ENCODE data around the gene COL6A2.
"Not testable (repeated sequence)": the region's sequence is repeated elsewhere in the genome, so short reads cannot be mapped to it uniquely, and the experiment has no call there.

COL6A2 gene

DNA sequence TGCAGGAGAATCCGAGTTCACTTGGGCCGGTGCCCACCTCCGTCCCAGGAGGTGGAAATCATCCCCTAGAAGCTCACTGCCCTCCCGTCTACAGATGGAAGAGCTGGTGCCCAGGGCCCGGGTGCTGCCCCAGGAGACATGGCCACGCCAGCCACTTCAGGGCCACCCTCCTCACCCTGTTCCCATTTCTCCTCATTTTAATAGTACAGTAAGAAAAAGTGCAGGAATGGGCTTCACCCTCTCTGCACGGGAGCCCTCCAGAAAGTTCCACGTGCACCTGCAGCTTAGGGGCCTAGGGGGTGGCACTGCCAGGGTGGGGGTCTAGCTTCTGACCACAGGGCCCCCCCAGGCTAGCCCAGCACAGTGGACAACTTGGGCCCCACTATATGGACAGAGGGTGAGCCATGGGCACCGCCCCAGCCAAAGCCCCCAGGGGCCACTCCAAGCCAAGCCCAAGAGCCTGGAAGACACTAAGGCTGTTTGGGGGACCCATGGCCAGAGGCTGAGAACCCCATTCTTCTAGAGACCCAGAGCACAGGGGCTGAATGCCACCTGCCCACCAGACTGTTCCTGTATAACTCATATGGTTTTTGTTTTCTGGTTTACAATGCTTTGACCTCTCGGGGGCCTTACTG is 60.9 kb downstream of the COL6A2 start:
- in situ Hi-C loops (cut with MboI; ENCODE audit: low pct_unique_long_range_greater_than_20kb, low sequenced_read_pairs), result no loop called here
- no peak for DNase-seq

DNA sequence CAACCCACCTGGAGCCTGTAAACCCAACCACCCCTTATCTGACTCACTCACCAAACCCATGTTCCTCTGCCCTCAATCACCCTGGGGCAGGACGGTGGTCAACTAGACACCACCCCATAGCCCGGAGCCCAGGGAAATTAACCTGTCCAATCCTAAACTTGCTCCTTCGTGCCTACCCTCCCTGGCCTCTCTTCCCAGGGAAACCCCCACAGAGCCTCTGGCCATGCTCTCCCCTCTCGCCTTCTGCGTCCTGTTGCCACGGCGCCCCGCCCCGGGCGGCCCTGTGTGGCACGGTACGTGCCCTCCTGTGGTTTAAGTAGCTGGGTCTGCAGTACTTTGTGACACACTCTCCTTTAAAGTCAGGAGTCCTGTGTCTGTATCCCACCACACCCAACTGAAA is 61.5 kb downstream of the COL6A2 start:
- in situ Hi-C loops (cut with MboI; ENCODE audit: low pct_unique_long_range_greater_than_20kb, low sequenced_read_pairs), result no loop called here
- no peak for DNase-seq

DNA sequence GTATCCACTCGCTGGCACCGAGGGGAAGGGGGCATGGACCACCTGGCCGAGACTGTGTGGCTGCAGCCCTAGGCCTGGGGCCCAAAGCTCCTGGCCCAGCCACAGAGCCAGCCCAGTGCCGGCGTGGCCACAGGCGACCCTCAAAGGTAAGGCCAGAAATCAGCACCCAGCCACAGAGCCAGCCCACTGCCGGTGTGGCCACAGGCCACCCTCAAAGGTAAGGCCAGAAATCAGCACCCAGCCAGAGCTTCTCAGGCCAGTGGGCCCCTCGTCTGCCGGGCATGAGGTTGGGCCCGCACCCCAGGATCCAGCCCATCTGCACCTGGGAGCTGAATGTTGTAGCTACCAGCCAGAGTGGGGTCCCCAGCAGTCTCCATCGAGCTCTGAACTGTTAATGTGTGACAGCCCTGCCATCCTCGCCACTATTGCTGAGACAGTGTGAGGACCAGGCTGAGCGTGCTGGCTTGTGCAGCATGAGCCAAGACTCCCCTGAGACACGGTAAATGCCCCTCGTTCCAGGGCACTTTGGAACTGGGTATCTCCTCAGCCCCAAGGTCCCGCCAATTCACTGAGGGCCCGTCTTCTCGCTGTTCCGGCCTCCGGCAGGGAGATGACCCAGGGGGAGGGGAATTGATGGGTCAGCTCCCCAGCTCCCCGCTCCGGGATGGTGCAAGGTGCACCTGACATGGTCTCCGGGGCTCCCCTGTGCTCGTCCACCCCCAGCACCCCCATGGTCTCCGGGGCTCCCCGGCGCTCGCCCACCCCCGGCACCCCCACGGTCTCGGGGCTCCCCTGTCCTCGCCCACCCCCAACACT is 62.1 kb downstream of the COL6A2 start:
- in situ Hi-C loops (cut with MboI; ENCODE audit: low pct_unique_long_range_greater_than_20kb, low sequenced_read_pairs), result no loop called here
- DNase-seq, result no peak

DNA sequence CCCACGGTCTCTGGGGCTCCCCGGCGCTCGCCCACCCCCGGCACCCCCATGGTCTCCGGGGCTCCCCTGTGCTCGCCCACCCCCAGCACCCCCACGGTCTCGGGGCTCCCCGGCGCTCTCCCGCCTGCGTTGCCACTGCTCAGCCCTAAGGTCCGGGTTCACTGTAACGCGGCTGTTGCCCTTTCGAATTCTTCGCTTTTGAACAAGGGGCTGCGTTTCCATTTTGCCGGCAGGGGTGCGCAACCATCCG is 62.7 kb downstream of the COL6A2 start:
- DNase-seq, result no peak

DNA sequence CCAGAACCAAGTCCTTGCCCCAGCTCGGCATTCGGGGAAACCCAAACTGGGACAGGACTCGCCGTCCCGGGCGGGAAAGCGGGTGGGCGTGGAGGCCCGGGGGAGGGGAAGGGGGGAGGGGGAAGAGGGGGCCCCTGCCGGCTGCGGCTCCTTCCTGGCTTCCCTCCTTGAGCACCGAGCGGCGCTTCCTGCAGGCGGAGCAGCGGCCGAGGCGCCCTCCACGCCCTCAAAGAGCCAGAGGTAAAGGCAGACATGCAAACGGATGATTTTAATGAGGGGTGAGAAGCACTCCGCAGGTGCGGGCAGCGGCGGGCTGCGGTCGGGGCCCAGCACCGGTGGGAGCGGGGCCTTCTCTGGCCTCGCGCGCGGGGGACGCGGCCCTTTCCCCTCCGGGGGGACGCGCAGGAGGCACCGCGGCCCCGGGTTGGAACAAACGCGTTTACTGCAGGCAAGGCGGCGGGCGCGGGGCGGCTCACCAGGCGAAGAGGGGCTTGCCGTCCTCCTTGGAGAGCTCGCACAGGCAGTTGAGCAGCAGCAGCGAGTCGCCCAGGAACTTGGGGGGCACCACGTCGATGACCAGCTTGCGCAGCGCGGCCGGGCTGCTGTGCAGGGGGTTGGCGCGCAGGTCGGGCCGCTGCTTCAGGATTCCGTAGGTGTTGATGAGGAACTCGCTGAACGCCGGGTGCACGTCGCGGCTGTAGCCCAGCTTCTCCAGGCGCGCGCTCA is 63.2 kb downstream of the COL6A2 start:
- in situ Hi-C loops (cut with MboI; ENCODE audit: low pct_unique_long_range_greater_than_20kb, low sequenced_read_pairs), result no loop called here
- no peak for DNase-seq

More for the DNA sequence above, 62.7 kb downstream of the COL6A2 start:
- in situ Hi-C loops (cut with MboI; ENCODE audit: low pct_unique_long_range_greater_than_20kb, low sequenced_read_pairs), result no loop called here

DNA sequence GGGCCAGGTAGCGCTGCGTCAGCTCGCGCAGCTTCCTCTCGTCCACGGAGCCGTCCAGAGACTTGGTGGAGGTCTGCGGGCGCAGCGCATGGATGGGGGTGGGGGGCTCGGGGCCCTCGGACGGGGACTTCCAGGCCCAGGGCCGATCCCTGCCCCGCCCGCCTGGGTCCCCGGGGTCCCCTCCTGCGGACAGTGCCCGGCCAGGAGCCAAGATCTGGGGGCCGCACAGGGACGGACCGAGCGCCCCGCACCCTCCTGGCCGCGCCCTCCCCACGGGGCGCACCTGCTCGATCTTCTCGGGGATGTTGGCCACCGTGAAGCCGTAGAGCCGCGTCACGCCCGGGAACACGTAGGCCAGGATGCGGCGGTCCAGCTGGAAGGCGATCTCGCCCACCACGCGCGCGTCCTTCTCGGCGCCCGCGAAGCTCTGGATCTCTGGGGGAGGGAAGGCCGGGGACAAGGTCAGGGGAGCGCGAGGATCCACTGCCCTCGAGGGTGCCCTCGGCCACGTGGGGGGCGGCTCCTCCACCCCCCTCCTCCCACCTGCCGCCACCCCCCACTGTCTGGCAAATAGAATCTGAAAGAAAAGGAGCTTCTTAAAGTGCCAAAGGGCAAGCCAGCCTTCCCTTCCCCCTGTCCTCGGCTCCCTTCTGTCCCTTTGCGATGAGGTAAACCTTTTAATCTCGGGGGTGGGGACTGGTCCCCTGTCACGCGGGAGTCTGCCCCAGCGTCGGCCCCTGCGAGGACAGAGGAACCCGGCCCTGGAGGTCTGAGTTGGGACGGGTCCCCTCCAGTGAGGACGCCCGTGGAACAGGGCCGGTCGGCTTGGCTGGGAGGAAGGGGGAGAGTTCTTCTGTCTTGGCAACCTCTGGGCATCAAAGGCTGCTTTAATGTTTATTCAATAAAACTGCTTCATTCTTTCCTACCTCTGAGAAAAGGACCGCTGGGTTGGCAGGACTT is 64.0 kb downstream of the COL6A2 start:
- in situ Hi-C loops (cut with MboI; ENCODE audit: low pct_unique_long_range_greater_than_20kb, low sequenced_read_pairs), result no loop called here

DNA sequence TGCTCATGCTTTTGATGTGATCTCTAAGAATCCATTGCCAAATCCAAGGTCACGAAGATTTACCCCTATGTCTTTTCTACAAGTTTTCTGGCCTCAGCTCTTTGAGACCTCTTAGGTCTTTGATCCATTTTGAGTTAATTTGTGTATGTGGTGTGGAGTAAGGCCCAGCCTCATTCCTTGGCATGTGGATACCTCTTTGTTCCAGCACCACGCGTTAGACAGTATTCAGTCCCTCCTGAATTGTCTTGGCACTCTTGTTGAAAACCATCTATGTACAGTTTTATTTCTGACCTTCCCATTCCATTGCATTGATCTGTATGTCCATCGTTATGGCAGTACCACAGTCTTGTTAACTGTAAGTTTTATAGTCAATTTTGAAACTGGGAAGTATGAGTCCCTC is 65.5 kb downstream of the COL6A2 start:
- DNase-seq, result no peak
- in situ Hi-C loops (cut with MboI; ENCODE audit: low pct_unique_long_range_greater_than_20kb, low sequenced_read_pairs), result no loop called here

More for the DNA sequence above, 64.0 kb downstream of the COL6A2 start:
- no peak for DNase-seq

DNA sequence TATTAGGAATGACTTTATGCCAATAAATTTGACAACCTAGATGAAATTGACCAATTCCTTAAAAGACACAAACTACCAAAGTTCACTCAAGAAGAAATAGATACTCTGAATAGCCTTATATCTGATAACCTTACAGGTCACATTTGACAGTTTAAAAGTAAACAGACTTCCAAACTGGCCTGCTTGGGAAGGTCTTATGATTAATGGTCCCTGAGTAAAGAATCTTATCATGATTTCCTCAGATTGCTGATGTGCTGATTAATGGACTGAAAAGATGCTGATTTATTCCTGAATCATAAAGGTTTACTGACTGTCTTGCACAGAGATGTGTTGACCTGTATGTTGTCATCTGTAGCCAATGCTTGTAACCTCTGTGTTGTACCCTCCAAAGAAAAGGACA is 67.2 kb downstream of the COL6A2 start:
- in situ Hi-C loops (cut with MboI; ENCODE audit: low pct_unique_long_range_greater_than_20kb, low sequenced_read_pairs), result no loop called here
- no peak for DNase-seq

DNA sequence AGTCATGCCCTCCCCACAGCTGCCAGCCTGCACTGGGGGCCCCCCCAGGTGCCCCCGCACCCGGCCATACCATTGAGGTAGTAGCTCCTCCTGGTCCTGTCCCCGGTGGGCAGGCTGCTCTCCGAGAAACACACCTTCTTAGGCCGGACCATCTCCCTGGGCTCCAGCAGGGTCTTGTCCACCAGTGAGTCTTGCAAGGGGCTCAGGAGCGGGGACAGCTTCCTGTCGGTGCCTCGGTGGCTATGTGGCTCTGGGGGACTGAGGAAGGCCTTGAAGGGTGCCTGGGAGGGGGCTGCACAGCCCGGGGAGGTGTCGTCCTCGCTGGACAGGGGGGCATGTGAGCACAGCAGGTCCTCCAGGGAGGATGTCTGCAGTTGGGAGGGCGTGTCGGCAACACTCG is 70.3 kb downstream of the COL6A2 start:
- in situ Hi-C loops (cut with MboI; ENCODE audit: low pct_unique_long_range_greater_than_20kb, low sequenced_read_pairs), result no loop called here
- no peak for DNase-seq

DNA sequence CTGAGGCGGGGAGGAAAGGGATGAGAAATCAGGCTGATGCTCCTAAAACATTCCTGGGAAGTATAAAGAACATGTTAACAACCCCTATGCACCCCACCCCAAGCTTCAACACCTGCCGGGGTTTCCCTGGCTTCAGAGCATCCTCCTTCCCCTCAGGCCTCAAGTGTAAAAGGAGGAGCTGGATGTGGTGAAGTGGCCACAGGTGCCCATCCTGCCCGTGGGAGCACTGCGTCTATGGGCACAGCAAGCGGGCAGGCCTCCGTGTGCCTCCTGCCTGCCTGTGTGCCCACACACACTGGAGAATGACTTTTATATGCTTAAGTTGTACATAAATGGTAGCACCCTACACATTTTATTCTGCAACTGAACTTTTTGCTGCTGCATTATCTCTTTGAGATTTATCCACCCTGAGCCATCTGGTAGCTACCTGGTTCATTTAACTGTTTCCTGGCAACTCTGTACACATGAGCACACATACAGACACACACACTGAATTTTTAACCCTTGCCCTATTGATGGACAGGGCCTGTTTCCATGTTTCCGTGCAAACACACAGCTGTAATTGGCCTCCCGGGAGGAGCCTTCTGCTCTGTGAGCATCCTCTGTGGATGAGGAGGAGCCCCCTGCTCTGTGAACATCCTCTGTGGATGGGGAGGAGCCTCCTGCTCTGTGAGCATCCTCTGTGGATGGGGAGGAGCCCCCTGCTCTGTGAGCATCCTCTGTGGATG is 70.9 kb downstream of the COL6A2 start:
- in situ Hi-C loops (cut with MboI; ENCODE audit: low pct_unique_long_range_greater_than_20kb, low sequenced_read_pairs), result no loop called here
- DNase-seq, result no peak

DNA sequence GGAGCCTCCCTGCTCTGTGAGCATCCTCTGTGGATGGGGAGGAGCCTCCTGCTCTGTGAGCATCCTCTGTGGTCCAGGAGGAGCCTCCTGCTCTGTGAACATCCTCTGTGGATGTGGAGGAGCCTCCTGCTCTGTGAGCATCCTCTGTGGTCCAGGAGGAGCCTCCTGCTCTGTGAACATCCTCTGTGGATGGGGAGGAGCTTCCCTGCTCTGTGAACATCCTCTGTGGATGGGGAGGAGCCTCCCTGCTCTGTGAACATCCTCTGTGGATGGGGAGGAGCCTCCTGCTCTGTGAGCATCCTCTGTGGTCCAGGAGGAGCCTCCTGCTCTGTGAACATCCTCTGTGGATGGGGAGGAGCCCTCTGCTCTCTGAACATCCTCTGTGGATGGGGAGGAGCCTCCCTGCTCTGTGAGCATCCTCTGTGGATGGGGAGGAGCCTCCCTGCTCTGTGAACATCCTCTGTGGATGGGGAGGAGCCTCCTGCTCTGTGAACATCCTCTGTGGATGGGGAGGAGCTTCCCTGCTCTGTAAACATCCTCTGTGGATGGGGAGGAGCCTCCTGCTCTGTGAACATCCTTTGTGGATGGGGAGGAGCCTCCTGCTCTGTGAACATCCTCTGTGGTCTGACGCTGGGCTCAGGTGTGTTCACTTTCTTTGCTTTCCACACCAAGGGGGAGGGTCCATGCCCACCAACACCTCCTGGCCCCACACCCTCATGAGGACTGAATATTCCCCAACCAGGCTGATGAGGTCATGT is 72.7 kb downstream of the COL6A2 start:
- DNase-seq; in situ Hi-C loops (cut with MboI; ENCODE audit: low pct_unique_long_range_greater_than_20kb, low sequenced_read_pairs): not testable (repeated sequence)

DNA sequence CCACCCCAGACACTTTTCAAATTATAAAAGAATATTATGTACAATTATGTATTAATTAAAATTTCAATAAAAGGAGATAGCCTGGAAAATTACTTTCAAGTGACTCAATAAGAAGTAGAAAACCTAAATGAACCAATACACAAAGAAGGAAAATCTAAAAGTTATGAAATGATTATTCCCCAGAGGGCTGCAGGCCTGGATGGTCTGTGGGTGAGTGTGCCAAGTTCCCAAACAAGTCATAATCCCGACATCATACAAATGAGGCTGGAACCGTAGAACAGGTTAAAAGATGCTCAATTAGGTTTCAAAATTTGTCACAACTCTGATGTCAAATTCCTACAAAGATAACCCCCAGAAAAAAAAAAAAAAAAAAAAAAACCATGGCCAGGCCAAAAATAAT is 73.7 kb downstream of the COL6A2 start:
- no peak for DNase-seq
- in situ Hi-C loops (cut with MboI; ENCODE audit: low pct_unique_long_range_greater_than_20kb, low sequenced_read_pairs), result no loop called here

DNA sequence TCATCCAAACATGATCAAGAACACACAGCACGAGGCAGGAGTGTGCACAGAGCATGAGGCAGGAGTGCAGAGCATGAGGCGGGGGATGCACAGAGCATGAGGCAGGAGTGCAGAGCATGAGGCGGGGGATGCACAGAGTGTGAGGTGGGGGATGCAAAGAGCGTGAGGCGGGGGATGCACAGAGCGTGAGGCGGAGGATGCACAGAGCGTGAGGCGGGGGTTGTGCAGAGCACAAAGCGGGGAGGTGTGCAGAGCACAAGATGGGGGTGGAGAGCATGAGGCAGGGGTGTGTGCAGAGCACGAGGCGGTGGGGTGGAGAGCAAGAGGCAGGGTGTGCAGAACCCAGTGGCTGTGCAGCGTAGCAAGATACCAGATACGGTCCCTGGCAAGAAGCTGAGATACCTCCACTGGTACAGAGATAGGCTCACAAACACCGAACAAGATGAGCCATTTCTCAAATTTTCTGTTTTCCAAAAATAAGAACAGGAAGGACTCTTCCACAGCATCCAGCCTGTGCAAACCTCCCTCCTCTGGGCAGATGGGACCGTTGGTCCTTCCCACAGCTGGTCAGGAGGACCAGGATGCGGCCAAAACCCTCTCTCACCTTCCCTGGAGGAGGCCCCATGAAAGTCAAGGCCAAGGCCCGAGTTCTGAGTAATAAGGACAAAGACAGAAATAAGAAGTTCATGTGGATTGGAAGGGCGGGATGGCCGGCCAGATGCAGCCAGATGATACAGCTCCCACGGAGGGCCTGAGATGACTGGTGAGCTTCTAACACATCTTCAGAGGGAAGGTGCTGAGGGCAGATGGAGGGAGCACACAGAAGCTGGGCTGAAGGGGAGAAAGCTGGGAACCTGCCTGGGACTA is 74.3 kb downstream of the COL6A2 start:
- DNase-seq, result no peak
- in situ Hi-C loops (cut with MboI; ENCODE audit: low pct_unique_long_range_greater_than_20kb, low sequenced_read_pairs), result no loop called here

DNA sequence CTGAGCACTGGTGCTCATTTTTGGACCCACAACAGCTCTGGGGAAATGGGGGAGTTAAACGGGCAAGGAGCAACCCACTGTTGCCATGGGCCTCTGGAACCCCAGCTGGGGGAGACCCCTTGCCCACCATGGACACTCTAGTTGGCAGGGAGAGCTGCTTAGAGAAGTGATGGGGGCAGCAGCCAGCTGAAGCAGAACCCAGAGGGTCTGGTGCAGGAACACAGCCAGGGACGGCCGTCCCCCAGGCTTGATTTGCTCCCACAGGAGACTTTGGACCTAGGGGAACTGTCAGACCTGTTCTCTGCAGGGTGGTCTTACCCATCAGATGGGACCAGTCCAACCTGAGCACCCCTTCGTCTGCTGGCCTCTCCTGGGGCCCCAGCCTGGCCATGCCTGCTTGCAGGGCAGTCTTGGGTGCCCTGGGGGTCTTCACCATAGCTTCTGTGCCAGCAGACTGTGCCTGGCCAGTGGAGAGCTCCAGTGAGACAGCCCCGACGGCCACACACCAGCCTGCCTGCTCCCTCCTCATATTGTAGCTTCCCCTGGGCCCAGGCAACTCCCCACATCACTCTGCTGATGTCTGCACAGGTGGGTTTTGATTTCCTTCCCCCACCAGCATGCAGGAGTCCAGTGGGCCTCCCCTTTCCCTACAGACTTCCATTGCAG is 75.1 kb downstream of the COL6A2 start:
- in situ Hi-C loops (cut with MboI; ENCODE audit: low pct_unique_long_range_greater_than_20kb, low sequenced_read_pairs), result no loop called here
- DNase-seq, result no peak

DNA sequence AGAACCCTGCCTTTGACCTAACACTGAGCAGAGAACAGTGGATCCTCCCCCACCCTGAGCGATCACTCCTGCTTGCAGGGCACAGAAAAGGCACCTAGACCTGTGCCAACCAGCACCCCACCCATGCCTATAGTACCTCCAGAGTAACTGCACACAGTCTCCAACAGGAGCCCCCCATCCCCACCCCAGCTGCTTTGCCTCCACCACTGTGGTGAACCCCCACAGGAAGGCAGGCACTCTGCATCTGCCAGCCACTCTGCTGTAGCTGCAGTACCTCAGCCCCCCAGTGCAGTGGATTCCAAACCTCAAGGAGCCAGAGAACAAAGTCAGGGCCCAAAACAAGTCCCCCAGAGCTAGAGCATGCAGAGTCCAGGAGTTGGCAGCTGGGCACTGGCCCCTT is 75.7 kb downstream of the COL6A2 start:
- no peak for DNase-seq
- in situ Hi-C loops (cut with MboI; ENCODE audit: low pct_unique_long_range_greater_than_20kb, low sequenced_read_pairs), result no loop called here

DNA sequence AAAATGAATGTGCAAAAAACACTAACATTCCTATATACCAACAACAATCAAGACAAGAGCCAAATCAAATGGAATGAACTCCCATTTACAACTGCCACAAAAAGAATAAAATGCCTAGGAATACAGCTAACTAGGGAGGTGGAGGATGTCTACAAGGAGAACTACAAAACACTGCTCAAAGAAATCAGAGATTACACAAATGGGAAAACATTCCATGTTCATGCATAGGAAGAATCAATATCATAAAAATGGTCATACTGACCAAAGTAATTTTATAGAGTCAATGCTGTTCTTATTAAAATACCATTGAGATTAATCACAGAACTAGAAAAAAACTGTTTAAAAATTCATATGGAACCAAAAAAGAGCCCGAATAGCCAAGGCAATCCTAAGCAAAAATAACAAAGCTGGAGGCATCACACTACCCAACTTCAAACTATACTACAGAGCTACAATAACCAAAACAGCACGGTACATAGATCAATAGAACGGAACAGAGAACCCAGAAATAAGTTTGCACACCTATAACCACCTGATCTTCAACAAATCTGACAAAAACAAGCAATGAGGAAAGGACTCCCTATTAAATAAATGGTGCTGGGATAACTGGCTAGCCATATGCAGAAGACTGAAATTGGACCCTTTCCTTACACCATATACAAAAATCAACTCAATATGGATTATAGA is 78.7 kb downstream of the COL6A2 start:
- DNase-seq; in situ Hi-C loops (cut with MboI; ENCODE audit: low pct_unique_long_range_greater_than_20kb, low sequenced_read_pairs): not testable (repeated sequence)

Measured in KBM-7 (cell line).